Measurements from ENCODE around the gene NINJ1.

DNA sequence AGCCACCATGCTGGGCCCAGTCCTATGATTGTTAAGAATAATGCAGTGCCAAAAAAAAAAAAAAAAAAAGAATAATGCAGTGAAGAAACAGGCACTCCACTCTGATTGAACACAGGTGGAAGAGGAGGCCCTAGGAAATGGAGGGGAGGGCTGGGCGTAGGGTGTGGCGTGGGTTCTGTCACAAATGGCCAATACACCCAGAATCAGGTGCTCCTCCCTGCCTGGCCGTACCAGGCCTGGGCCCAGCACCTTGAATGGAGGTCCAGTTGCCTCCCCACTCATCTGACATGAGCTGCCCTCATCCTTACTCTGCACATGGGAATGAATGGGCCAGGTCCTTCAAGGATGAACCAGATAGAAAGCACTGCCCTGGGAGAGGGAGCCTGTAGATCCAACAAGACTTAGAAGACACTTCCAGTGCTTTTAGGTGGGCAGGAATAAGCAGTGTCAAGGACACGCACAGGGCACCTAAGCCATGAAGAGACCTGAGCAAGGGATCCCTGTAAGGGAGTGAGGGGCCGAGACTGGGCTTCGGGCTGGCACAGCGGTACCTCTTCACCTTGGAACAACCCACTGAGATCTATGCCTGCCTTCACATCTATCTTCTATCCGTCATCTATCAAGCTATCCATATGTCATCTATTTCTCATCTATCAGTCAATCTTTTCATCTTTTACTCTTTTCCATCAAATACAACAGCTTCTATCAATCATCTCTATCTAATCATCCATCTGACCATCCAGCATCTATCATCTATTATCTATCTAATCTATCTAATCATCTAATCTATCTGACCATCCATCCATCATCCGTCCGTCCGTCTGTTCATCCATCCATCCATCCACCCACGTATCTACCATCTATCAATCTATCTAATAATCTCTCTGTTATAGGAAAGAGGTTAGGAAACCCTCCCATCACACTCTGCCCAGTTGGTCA, 15.9 kb downstream of the NINJ1 start:
- TF ChIP-seq POLR2A (IDR thresholded peaks at IDR 0.05; ENCODE audit: low read depth, low read length) (no peak; the same call in 1 of the 2 replicates), RAD21 (IDR thresholded peaks at IDR 0.05; ENCODE audit: low read length) (no peak), MAFK (IDR thresholded peaks at IDR 0.05; ENCODE audit: low read depth, low read length) (no peak), SMC3 (IDR thresholded peaks at IDR 0.05; ENCODE audit: low read depth, low read length) (no peak), RFX5 (IDR thresholded peaks at IDR 0.05; ENCODE audit: low read depth, low read length) (no peak), BHLHE40 (IDR thresholded peaks at IDR 0.05; ENCODE audit: low read depth, low read length) (no peak), CHD1 (IDR thresholded peaks at IDR 0.05; ENCODE audit: low read depth, low read length) (no peak), FOS (IDR thresholded peaks at IDR 0.05; ENCODE audit: low read depth, low read length) (no peak), CEBPB (IDR thresholded peaks at IDR 0.05; ENCODE audit: low read depth, low read length) (no peak), RCOR1 (IDR thresholded peaks at IDR 0.05; ENCODE audit: insufficient replicate concordance, low read length) (no peak), MXI1 (IDR thresholded peaks at IDR 0.05; ENCODE audit: borderline replicate concordance, low read depth, low read length) (no peak)
- TF ChIP-seq, protein P1, sequence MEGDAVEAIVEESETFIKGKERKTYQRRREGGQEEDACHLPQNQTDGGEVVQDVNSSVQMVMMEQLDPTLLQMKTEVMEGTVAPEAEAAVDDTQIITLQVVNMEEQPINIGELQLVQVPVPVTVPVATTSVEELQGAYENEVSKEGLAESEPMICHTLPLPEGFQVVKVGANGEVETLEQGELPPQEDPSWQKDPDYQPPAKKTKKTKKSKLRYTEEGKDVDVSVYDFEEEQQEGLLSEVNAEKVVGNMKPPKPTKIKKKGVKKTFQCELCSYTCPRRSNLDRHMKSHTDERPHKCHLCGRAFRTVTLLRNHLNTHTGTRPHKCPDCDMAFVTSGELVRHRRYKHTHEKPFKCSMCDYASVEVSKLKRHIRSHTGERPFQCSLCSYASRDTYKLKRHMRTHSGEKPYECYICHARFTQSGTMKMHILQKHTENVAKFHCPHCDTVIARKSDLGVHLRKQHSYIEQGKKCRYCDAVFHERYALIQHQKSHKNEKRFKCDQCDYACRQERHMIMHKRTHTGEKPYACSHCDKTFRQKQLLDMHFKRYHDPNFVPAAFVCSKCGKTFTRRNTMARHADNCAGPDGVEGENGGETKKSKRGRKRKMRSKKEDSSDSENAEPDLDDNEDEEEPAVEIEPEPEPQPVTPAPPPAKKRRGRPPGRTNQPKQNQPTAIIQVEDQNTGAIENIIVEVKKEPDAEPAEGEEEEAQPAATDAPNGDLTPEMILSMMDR (conservative IDR thresholded peaks at IDR 0.05; ENCODE audit: low read depth, low read length), result no peak
- TF ChIP-seq, protein P2, sequence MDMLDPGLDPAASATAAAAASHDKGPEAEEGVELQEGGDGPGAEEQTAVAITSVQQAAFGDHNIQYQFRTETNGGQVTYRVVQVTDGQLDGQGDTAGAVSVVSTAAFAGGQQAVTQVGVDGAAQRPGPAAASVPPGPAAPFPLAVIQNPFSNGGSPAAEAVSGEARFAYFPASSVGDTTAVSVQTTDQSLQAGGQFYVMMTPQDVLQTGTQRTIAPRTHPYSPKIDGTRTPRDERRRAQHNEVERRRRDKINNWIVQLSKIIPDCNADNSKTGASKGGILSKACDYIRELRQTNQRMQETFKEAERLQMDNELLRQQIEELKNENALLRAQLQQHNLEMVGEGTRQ (IDR thresholded peaks at IDR 0.05; ENCODE audit: low read depth, low read length), result no peak
- TF ChIP-seq, protein P3, sequence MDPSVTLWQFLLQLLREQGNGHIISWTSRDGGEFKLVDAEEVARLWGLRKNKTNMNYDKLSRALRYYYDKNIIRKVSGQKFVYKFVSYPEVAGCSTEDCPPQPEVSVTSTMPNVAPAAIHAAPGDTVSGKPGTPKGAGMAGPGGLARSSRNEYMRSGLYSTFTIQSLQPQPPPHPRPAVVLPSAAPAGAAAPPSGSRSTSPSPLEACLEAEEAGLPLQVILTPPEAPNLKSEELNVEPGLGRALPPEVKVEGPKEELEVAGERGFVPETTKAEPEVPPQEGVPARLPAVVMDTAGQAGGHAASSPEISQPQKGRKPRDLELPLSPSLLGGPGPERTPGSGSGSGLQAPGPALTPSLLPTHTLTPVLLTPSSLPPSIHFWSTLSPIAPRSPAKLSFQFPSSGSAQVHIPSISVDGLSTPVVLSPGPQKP (IDR thresholded peaks at IDR 0.05; ENCODE audit: borderline replicate concordance, low read depth, low read length), result no peak
